ENCODE data around the gene TP63. TPM values are rescaled to one million over a fixed set of nuclear protein-coding genes. Genes with fewer than 3 reads are reported as not detected.

Gene TP63
- total and polyA plus RNA-seq, 2 experiments from 2014 or later, result not detected

DNA sequence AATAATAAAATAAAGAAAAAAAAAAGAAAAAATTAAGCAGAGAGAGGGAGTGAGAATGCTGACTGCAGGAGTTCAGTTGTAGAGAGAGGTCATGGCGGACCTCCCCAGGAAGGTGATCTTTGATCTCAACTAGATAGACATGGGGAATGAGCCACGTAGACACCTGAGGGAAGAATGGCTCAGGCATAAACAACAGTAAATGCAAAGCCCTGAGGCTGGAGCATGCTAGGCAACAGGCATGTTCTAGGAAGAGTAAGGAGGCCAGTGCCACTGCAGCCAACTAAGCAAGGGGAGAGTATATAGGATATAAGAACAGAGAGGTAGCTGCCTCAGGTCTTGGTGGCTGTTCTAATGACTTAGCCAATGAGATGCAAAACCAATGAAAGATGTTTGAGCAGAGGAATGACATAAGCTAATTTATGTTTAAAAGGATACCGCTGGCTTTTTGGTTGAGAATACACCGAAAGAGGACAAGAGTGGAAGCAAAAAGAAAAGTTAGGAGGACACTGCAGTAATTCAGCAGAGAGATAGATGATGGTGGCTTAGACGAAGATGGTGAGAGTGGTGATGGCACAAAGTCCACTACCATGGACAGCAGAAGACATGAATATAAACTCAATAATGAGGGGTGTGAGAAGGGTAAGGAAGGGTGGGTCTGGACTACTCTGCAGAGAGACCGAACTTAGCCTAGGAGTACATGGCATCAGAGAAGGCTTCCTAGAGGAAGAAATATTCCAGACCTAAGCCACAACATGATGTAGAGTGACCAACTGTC lies 314.9 kb downstream of the TP63 start:
- Histone ChIP-seq H2AFZ (no peak overlapping the region), H3K9me2 (ENCODE audit: insufficient read depth) (no peaks in the 10 kb centered on the region), H3K4me1 (ENCODE audit: insufficient read depth) (no peaks in the 10 kb centered on the region), H3K4me2 (no peak overlapping the region), H3F3A (replicated peaks; ENCODE audit: low read depth) (no peaks in the 10 kb centered on the region), H3K27ac (ENCODE audit: low read depth) (no peak overlapping the region), H4K20me1 (replicated peaks; ENCODE audit: insufficient read depth) (no peaks in the 10 kb centered on the region), H3K79me2 (replicated peaks; ENCODE audit: insufficient read depth) (no peaks in the 10 kb centered on the region), H3K36me3 (ENCODE audit: insufficient read depth) (no peaks in the 10 kb centered on the region), H3K4me3 (no peak overlapping the region), H3K27me3 (ENCODE audit: insufficient read depth) (no peaks in the 10 kb centered on the region)
- TF ChIP-seq CTCF (conservative IDR thresholded peaks at IDR 0.05; ENCODE audit: low read depth in 2 of 2), result no peak
- TF ChIP-seq, protein P1, sequence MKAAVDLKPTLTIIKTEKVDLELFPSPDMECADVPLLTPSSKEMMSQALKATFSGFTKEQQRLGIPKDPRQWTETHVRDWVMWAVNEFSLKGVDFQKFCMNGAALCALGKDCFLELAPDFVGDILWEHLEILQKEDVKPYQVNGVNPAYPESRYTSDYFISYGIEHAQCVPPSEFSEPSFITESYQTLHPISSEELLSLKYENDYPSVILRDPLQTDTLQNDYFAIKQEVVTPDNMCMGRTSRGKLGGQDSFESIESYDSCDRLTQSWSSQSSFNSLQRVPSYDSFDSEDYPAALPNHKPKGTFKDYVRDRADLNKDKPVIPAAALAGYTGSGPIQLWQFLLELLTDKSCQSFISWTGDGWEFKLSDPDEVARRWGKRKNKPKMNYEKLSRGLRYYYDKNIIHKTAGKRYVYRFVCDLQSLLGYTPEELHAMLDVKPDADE (IDR thresholded peaks at IDR 0.05), result no peak
- TF ChIP-seq, protein P2, sequence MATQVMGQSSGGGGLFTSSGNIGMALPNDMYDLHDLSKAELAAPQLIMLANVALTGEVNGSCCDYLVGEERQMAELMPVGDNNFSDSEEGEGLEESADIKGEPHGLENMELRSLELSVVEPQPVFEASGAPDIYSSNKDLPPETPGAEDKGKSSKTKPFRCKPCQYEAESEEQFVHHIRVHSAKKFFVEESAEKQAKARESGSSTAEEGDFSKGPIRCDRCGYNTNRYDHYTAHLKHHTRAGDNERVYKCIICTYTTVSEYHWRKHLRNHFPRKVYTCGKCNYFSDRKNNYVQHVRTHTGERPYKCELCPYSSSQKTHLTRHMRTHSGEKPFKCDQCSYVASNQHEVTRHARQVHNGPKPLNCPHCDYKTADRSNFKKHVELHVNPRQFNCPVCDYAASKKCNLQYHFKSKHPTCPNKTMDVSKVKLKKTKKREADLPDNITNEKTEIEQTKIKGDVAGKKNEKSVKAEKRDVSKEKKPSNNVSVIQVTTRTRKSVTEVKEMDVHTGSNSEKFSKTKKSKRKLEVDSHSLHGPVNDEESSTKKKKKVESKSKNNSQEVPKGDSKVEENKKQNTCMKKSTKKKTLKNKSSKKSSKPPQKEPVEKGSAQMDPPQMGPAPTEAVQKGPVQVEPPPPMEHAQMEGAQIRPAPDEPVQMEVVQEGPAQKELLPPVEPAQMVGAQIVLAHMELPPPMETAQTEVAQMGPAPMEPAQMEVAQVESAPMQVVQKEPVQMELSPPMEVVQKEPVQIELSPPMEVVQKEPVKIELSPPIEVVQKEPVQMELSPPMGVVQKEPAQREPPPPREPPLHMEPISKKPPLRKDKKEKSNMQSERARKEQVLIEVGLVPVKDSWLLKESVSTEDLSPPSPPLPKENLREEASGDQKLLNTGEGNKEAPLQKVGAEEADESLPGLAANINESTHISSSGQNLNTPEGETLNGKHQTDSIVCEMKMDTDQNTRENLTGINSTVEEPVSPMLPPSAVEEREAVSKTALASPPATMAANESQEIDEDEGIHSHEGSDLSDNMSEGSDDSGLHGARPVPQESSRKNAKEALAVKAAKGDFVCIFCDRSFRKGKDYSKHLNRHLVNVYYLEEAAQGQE (IDR thresholded peaks at IDR 0.05; ENCODE audit: unreplicated experiment), result no peak
- no peak overlapping the region for H3K4me3 Mint-ChIP-seq
- no peaks in the 10 kb centered on the region for H3K36me3 Mint-ChIP-seq (ENCODE audit: low read depth)
- H3K27me3 Mint-ChIP-seq (ENCODE audit: insufficient read depth, low read depth, poor library complexity), result no peaks in the 10 kb centered on the region
- H3K4me1 Mint-ChIP-seq, result no peaks in the 10 kb centered on the region
- ATAC-seq, result no peak
- DNase-seq (ENCODE audit: low spot score), result no peak
- H3K9me3 Mint-ChIP-seq, result no peaks in the 10 kb centered on the region
- H3K27ac Mint-ChIP-seq, result no peak overlapping the region

MicroRNAs encoded within 50 kb of the gene (microRNA counts, 767-probe panel; counts per million panel counts)
- microRNA hsa-miR-944, result not detected

Small RNAs within 50 kb of the gene (microRNA-seq; reads per million reads assigned to microRNA genes)
- not detected for gene MIR944

Small RNAs within 50 kb of the gene (small RNA-seq; reads per million reads assigned to genes)
- gene AC078809.1 (ENCODE audit: low replicate concordance) (not detected), gene MIR944 (ENCODE audit: low replicate concordance) (not detected)

Measured in GM23338 (cell line).